Renal pelvis (tissue), 4 donors: ENCODE data around the gene MINK1. TPM values are rescaled to one million over a fixed set of nuclear protein-coding genes. Genes with fewer than 3 reads are reported as not detected.
"Not testable (repeated sequence)": the region's sequence is repeated elsewhere in the genome, so short reads cannot be mapped to it uniquely, and the experiment has no call there.

Source experiments
- DNase-seq: peaks from one replicate; pipeline ENCODE4 v3.0.0-alpha.2; 2013
- polyA plus RNA-seq, 3 donors: library from polyadenylated mRNA; unstranded; fragments of 120-200 nt; gene quantifications; one replicate each; pipeline ENCODE4 v1.2.1, GENCODE V29; 2013; ENCODE audit not compliant: insufficient read length in 3 of 3

The MINK1 gene
- polyA plus RNA-seq, 3 donors, result 51.2 to 70.4 (median 69.7) TPM

- no peak for DNase-seq
These were observed 9.2 kb downstream of the MINK1 start for GRCh38 chr17:4842376-4842775.

- no peak for DNase-seq
These were observed 10.3 kb downstream of the MINK1 start for GRCh38 chr17:4843321-4844000.

DNA sequence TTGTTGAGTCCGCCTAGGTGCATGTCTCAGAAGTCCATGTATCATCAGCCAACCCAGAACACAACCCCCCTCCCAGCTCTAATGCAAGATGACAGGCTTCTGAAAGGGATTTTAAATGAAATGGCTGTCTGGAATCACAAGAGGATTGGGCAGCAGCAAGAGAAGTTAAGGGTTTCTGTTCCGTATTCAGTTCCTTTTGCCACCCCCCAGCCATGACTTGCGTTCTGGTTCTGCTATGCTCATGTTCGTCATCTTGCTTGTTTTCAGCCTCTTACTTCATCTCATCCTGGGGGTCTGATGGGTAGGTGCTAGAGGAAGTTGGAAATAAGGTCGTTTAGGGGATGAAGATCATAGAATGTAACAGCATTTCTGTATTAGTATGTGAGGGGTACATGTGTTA is 12.0 kb downstream of the MINK1 start:
- DNase-seq, result no peak

DNA sequence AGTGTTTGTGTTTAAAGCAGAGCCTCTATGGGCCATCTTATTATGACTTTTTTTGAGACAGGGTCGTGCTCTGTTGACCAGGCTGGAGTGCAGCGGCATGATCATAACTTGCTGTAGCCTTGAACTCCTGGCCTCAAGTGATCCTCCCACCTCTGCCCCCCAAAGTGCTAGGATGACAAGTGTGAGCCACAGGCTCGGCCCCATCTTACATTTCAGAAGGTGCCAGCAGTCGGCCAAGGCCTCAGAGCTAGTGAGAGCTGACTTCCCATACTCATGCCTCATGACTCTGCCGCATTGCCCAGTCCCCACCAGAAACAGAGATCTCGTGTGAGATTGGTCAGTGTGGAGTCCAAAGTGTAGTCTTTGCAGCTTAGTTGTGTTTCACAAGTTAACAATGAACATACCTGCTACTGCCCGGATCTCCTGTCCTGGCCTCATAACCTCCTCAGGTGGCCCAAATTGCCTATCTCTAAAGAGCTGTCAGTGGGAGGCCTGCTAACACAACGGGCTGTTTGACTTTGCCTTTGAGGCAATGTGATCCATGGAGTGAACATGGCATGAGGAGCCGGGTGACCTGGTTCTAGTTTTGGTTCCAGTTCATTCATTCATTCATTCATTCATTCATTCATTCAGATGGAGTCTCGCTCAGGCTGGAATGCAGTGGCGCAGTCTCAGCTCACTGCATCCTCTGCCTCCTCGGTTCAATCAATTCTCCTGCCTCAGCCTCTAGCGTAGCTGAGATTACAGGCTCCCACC is 13.7 kb downstream of the MINK1 start:
- no peak for DNase-seq

DNA sequence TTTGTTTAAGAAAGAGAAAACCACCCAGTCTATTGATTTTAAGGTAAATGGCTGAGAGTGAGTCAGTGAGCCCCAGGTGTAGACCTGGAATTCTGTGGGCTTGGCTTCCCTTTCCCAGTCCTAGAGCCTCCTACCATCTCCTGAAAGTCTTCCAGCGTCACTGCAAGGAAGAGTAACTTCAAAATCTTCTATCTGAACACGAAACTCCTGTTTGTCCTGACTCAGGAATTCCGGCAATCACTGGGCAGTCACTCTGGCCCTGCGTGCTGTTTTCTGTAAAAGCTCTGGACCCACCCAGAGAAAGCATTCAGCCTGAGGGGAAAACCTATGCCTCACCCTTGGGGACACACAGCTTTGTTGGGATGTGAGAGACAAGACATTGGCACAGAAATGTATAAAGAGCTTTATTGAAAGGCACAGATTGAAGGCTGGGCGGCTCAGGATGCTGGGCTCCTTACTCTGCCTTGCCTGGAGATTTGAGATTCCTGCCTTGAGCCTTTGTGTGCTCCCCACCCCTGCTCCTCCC is 15.9 kb downstream of the MINK1 start:
- DNase-seq, result no peak

DNA sequence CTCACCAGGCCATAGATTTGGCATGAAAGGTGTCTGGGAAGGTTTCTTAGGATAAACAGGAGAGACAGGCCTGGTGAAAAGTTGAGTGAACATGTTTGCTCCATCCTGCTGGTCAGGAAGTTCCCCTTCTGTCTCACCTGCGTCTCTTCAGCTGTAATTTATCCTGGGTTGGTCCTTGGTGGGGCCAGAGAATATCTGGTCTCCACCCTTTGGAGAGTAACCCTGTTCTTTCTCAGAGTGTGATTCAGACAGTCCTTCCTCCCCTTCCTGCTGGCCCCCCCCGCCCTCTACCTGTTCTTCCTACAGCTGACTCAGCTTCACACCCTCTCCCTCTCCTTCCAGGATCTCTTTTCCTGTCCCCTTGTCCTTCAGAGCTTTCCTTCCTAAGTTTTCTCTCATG is 17.1 kb downstream of the MINK1 start:
- no peak for DNase-seq

GRCh38 chr17:4851084-4851483 is 17.9 kb downstream of the MINK1 start:
- no peak for DNase-seq

- no peak for DNase-seq
These were observed 19.5 kb downstream of the MINK1 start for GRCh38 chr17:4852567-4853207.

DNA sequence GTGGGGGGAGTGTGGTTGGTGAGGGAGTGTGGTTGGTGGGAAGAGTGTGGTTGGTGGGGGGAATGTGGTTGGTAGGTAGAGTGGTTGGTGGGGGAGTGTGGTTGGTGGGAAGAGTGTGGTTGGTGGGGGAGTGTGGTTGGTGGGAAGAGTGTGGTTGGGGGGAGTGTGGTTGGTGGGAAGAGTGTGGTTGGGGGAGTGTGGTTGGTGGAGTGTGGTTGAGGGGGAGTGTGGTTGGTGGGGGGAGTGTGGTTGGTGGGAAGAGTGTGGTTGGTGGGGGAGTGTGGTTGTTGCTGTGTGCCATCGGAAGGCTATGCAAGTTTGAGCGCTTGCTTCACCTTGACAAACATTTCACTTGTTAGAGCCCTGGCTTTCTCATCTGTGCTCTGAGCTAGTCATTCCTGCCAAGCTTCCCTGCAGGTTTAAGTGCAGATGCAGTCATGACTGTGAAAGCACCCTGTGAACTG is 20.1 kb downstream of the MINK1 start:
- DNase-seq, result no peak

DNA sequence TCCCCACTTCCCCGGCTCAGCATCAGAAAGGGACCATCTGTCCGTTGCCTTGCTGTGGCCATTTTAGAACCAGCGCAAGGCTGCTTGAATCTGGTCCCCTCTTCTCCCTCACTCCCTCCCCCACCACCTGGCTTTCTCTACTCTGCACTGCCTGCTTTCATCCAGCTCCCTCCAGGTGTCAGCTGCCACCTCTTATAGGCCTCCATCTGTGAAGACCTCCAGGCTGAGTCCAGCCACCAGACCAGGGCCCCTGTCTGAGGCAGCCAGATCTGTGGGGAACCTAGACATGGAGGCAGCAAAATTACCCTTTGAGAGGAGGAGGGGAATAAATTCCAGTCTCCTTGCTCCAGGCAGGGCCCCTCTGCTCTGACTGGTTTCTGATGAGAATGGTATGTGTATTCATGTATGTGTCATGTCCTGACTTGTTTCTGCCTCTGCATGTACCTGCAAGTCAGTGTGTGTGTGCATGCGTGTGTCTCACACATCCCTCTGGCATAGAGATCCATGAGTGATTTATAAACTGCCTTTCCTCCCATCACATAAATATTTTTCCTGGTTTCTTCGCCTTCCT is 21.1 kb downstream of the MINK1 start:
- no peak for DNase-seq

DNA sequence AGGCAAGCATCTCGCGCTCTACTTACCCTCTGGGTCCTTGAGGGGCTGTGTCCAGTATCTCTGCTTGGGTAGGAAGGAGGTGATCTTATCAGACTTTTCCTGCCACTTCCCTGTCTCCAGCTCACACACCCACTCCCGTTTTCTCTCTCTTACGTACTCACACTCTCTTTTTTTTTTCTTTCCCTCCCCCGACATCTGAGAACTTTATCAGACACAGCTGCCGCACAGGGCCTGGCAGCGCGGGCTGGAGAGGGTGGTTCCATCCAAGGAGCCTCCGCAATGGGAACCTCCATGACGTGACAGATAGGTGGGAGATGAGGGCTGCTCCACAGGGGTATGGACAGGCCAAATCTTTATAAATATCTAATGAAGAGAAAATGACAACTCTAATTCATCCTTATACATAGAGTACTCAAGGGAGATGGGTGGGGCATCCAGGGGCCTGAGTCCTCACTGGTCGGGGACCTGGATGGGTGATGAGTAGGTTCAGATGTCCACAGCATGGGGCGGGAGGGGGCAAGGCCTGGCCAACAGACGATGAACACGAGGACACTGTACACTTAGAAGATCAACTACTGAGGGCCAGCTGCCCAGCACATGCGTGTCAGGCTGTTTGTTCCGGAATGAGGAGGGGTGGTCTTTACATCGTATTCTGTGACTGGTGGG is 23.3 kb downstream of the MINK1 start:
- no peak for DNase-seq

DNA sequence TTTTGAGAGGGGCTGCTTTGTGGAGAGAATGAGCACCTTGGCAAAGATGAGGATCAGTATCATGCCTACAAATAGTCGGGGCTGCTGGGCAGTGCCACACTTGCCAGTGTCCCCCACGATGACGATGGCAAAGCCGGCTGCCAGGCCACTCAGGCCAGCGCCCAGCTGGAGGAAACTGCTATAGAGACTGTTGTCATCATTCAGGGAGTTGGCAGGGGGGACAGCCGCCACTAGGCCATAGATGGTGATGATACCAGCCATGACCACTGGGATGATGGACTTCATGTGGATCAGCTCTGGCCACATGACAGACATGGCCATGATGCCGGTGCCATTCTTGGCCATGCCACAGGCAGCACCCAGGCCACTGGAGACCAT is 23.8 kb downstream of the MINK1 start:
- no peak for DNase-seq

- DNase-seq, result not testable (repeated sequence)
These were observed 24.2 kb downstream of the MINK1 start for GRCh38 chr17:4857347-4857746.

GRCh38 chr17:4858068-4858881 is 25.1 kb downstream of the MINK1 start:
- no peak for DNase-seq

GRCh38 chr17:4858882-4859260 is 25.7 kb downstream of the MINK1 start:
- no peak for DNase-seq

DNA sequence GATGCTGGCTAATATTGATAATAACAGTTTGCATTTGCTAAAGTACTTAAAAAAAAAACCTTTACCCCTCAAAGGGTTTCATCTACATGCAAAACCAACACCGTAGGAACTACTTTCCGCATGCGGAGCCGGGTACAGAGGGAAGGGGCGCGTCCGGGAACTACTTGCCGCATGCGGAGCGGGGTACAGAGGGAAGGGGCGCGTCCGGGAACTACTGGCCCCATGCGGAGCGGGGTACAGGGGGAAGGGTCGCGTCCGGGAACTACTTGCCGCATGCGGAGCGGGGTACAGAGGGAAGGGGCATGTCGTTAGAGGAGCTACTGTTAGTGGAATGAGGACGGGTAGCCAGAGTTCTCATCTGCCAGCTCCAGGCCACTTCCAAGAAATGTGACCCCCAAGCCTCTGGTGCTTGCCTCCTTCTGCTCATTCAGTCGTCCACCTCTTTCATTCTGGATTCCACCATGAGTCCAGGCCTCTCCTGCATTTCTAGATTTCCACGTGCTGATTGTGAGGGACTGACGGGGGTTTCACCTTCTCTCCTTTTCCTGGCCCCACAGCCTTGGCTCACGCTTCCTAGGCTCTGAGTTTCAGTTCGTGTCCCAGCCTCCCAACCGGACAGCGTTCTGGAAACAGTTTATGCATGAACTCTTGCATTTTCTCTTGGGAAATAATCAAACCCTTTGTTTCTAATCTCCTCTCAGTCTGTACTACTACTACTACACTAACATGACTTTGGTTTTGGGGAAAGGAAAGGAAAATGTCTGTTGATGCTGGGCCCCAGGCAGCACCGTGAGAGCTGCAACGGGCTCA is 26.9 kb downstream of the MINK1 start:
- DNase-seq, result no peak

- DNase-seq, result no peak
These were observed 27.5 kb downstream of the MINK1 start for GRCh38 chr17:4860651-4861050.

GRCh38 chr17:4861052-4861451 is 27.9 kb downstream of the MINK1 start:
- DNase-seq, result no peak

DNA sequence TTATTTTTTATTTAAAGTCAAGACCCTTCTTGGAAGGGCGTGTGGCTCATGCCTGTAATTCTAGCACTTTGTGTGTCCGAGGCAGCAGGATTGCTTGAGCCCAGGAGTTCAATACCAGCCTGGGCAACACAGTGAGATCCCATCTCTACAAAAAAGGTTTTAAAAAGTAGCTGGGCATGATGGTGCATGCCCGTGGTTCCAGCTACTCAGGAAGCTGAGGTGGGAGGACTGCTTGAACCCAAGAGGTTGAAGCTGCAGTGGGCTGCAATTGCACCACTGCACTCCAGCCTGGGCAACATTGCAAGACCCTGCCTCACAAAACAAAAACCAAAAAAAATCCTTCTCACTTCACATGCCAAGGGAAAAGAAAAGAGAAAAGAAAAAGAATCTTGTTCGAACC is 29.6 kb downstream of the MINK1 start:
- no peak for DNase-seq

- no peak for DNase-seq
These were observed 30.2 kb downstream of the MINK1 start for GRCh38 chr17:4863321-4863720.
